ENCODE data around the gene PTPRQ. TPM values are rescaled to one million over a fixed set of nuclear protein-coding genes. Genes with fewer than 3 reads are reported as not detected.

Gene PTPRQ
- total RNA-seq, 3 donors from 2014 or later: 0.66 to 8.0 (median 4.0) TPM

- H3K4me3 ChIP-seq: no peak overlapping the region
- no peaks in the 10 kb centered on the region for H3K36me3 ChIP-seq
- no peaks in the 10 kb centered on the region for H3K4me1 ChIP-seq
- intact Hi-C loops (cut with DNase I; ENCODE audit: low total_unique reads): no loop called here
- no peaks in the 10 kb centered on the region for H3K9me3 ChIP-seq
- peaks cover 0 to 17% of the 10 kb centered on the region in 2 donors for H3K27me3 ChIP-seq
- DNase-seq (ENCODE audit: low spot score in 2 of 2): no peak
- TF ChIP-seq, protein P1, sequence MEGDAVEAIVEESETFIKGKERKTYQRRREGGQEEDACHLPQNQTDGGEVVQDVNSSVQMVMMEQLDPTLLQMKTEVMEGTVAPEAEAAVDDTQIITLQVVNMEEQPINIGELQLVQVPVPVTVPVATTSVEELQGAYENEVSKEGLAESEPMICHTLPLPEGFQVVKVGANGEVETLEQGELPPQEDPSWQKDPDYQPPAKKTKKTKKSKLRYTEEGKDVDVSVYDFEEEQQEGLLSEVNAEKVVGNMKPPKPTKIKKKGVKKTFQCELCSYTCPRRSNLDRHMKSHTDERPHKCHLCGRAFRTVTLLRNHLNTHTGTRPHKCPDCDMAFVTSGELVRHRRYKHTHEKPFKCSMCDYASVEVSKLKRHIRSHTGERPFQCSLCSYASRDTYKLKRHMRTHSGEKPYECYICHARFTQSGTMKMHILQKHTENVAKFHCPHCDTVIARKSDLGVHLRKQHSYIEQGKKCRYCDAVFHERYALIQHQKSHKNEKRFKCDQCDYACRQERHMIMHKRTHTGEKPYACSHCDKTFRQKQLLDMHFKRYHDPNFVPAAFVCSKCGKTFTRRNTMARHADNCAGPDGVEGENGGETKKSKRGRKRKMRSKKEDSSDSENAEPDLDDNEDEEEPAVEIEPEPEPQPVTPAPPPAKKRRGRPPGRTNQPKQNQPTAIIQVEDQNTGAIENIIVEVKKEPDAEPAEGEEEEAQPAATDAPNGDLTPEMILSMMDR (IDR thresholded peaks at IDR 0.05): no peak
- TF ChIP-seq POLR2A (IDR thresholded peaks at IDR 0.05) (no peak), POLR2AphosphoS5 (IDR thresholded peaks at IDR 0.05) (no peak)
- H3K27ac ChIP-seq: no peak overlapping the region
Measured at GRCh38 chr12:80715713-80716249, 271.7 kb downstream of the PTPRQ start.

DNA sequence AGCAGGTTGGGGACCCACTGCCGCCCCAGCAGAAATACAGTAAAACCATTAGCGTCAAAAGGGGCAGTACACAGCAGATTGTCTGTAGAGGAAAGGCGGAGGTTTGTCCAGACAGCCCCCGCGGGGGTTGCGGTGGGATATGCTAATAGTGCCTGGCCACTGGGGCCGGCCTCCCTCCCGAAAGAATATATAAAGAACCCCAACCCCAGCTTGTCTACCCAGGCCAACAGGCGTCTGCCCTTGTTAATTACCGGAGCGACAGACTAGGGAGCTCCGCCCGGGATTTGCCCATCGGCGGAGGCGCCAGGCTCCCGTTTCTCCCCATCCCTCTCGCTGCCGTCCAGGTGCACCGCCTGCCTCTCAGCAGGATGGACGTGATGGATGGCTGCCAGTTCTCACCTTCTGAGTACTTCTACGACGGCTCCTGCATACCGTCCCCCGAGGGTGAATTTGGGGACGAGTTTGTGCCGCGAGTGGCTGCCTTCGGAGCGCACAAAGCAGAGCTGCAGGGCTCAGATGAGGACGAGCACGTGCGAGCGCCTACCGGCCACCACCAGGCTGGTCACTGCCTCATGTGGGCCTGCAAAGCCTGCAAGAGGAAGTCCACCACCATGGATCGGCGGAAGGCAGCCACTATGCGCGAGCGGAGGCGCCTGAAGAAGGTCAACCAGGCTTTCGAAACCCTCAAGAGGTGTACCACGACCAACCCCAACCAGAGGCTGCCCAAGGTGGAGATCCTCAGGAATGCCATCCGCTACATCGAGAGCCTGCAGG, 272.8 kb downstream of the PTPRQ start, which contains the start of gene MYF5:
Gene MYF5 (plus strand): TSS at position 217 of the 774 bp plus-strand sequence. CDS start 152 bp downstream, at position 369.
- Histone ChIP-seq H3K27me3 (peaks cover 0 to 17% of the 10 kb centered on the region in 2 donors), H3K36me3 (no peaks in the 10 kb centered on the region), H3K9me3 (no peaks in the 10 kb centered on the region), H3K4me3 (no peak within 1 kb of the TSS), H3K4me1 (no peaks in the 10 kb centered on the region), H3K27ac (no peak within 1 kb of the TSS)
- no peak for DNase-seq (ENCODE audit: low spot score in 2 of 2)
- TF ChIP-seq POLR2AphosphoS5 (IDR thresholded peaks at IDR 0.05): no peak
- TF ChIP-seq POLR2A (IDR thresholded peaks at IDR 0.05): no peak
- TF ChIP-seq, protein P1 (IDR thresholded peaks at IDR 0.05): no peak
- intact Hi-C loops (cut with DNase I; ENCODE audit: low total_unique reads): no loop called here

- no peaks in the 10 kb centered on the region for H3K9me3 ChIP-seq
- DNase-seq (ENCODE audit: low spot score in 2 of 2): no peak
- H3K36me3 ChIP-seq: no peaks in the 10 kb centered on the region
- H3K27me3 ChIP-seq: peaks cover 0 to 17% of the 10 kb centered on the region in 2 donors
- H3K4me3 ChIP-seq: no peak overlapping the region
- intact Hi-C loops (cut with DNase I; ENCODE audit: low total_unique reads): no loop called here
- TF ChIP-seq, protein P1 (IDR thresholded peaks at IDR 0.05): no peak
- no peak for TF ChIP-seq POLR2A (IDR thresholded peaks at IDR 0.05)
- no peak overlapping the region for H3K27ac ChIP-seq
- no peaks in the 10 kb centered on the region for H3K4me1 ChIP-seq
Measured at GRCh38 chr12:80717856-80718255, 273.8 kb downstream of the PTPRQ start.

DNA sequence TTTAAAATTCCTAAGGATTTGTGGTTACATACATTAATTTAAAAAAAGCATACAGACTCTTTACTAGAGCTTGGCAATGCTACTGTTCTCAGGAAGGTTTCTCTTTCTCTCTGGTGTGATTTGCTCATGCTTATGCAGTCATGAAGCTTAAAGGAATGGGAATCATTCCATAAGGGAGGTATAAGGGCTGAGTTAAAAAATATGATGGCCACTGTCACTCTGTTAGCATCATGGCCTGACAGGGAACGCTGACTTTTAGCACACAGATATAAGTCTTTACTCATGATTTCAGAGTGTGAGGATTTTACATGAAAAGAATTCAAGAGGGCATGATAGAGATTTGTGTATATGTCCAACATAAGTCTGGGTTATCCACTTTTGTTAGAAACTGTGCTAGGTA, 276.5 kb downstream of the PTPRQ start:
- intact Hi-C loops (cut with DNase I; ENCODE audit: low total_unique reads): no loop called here
- Histone ChIP-seq H3K4me1 (no peaks in the 10 kb centered on the region), H3K36me3 (no peaks in the 10 kb centered on the region), H3K27ac (no peak overlapping the region), H3K27me3 (peaks cover 0 to 7% of the 10 kb centered on the region in 2 donors), H3K4me3 (no peak overlapping the region), H3K9me3 (no peaks in the 10 kb centered on the region)
- no peak for DNase-seq (ENCODE audit: low spot score in 2 of 2)
- TF ChIP-seq POLR2A (IDR thresholded peaks at IDR 0.05) (no peak), POLR2AphosphoS5 (IDR thresholded peaks at IDR 0.05) (no peak)
- TF ChIP-seq, protein P1 (IDR thresholded peaks at IDR 0.05): no peak

DNA sequence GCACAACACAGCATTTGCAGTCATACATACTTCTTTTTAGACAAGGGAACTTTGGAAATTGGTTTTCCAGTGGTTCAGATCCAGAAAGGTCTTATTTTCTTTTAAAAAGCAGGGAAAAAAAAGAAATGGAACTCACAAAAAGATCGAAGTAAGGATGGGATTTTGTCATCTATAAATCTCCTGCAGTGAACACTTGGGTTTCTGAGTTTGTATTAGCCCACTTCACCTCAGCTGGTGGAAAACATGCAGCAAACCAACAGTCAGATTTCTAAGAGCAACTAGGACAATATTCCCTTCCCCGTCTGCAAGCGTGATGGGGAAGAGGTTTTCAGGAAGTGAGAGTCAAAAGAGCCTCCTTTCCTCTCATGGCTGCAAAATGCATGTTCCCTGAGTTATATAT, 277.3 kb downstream of the PTPRQ start:
- H3K4me1 ChIP-seq: no peaks in the 10 kb centered on the region
- intact Hi-C loops (cut with DNase I; ENCODE audit: low total_unique reads): no loop called here
- no peak overlapping the region for H3K4me3 ChIP-seq
- no peaks in the 10 kb centered on the region for H3K36me3 ChIP-seq
- no peaks in the 10 kb centered on the region for H3K9me3 ChIP-seq
- TF ChIP-seq POLR2AphosphoS5 (IDR thresholded peaks at IDR 0.05) (no peak), POLR2A (IDR thresholded peaks at IDR 0.05) (no peak)
- TF ChIP-seq, protein P1 (IDR thresholded peaks at IDR 0.05): no peak
- DNase-seq (ENCODE audit: low spot score in 2 of 2): no peak
- H3K27me3 ChIP-seq: peaks cover 0 to 6% of the 10 kb centered on the region in 2 donors
- H3K27ac ChIP-seq: no peak overlapping the region
